MM.1S (cell line): ENCODE data around the gene PCGF3.
"Not testable (repeated sequence)": the region's sequence is repeated elsewhere in the genome, so short reads cannot be mapped to it uniquely, and the experiment has no call there.

Experiments
- CTCF ChIP-seq: fragments of 300-600 bp; sonication (generic); IDR thresholded peaks from 2 replicates; pipeline ENCODE4 v1.5.1; 2016; ENCODE audit warnings: antibody characterized with exemption, low read length, mixed read lengths
- EZH2phosphoT487 ChIP-seq: fragments of 300-600 bp; sonication (generic); IDR thresholded peaks from 2 replicates; pipeline ENCODE4 v1.6.1; 2018; ENCODE audit warnings: antibody characterized with exemption, low read length

- not testable (repeated sequence) for TF ChIP-seq CTCF, EZH2phosphoT487
These were observed 35.6 kb upstream of the PCGF3 start for GRCh38 chr4:669806-670559.
